Colonic mucosa (tissue), 4 donors: ENCODE measurements around the gene AIG1. TPM values are rescaled to one million over a fixed set of nuclear protein-coding genes. Genes with fewer than 3 reads are reported as not detected.

ENCODE experiments used
- DNase-seq: peaks from one replicate; pipeline ENCODE4 v3.0.0-alpha.2; 2020
- H3K27ac ChIP-seq: fragments of 200-600 bp; one replicate; pipeline ENCODE4 v1.8.0; 2021
- H3K27me3 ChIP-seq: fragments of 200-600 bp; one replicate; pipeline ENCODE4 v1.8.0; 2021
- H3K36me3 ChIP-seq: fragments of 200-600 bp; one replicate; pipeline ENCODE4 v1.8.0; 2021
- H3K4me1 ChIP-seq: fragments of 200-600 bp; one replicate; pipeline ENCODE4 v1.8.0; 2021; ENCODE audit warnings: mild to moderate bottlenecking
- H3K4me3 ChIP-seq: fragments of 200-600 bp; one replicate; pipeline ENCODE4 v1.8.0; 2021
- H3K9ac ChIP-seq, 2 donors: one replicate each; pipeline ENCODE4 v1.7.0; 2013; ENCODE audit warnings: control low read depth in 2 of 2, low read depth in 2 of 2, low read length in 2 of 2
- H3K9me3 ChIP-seq: fragments of 200-600 bp; one replicate; pipeline ENCODE4 v1.8.0; 2021
- intact Hi-C: fragments of 100-400 bp; cut with DNase I; formaldehyde crosslinking; loops from one replicate; pipeline ENCODE4 v1.14.1; 2022
- total RNA-seq, 2 donors: library from RNA; stranded (reverse); fragmentation: NEBNext Ultra II Directional in 1 of 2; extraction: Animal tissue kit (Norgen Biotek cat#: 25700) in 1 of 2; gene quantifications; one replicate each; pipeline ENCODE4 v1.2.1, GENCODE V29; 2021
- TF ChIP-seq, protein P1 (sequence below): fragments of 200-600 bp; IDR thresholded peaks from one replicate; pipeline ENCODE4 v1.8.0; 2022; ENCODE audit warnings: antibody characterized with exemption, mild to moderate bottlenecking
- donor health status: healthy.
- donor health status: DM: no; HTN: no; CAD: no.
- donor health status: DM: no; HTN: no; CAD: no.

The AIG1 gene
- total RNA-seq, 2 donors from 2014 or later = 24.2 to 28.8 TPM

DNA sequence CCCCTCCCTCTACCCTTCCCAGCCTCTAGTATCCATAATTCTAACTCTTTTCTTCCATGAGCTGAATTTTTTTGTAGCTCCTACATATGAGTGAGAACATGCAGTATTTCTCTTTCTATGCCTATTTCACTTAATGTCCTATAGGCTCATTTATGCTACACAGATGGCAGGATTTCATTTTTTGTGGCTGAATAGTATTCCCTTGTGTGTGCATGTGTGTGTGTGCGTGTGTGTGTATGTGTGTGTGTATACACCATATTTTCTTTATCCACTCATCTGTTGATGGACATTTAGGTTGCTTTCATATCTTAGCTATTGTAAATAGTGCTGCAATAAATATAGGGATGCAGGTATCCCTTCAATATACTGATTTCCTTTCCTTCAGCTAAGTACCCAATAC is 288.8 kb downstream of the AIG1 start:
- Histone ChIP-seq H3K9ac (no peak overlapping the region), H3K27me3 (no peaks in the 10 kb centered on the region), H3K4me3 (no peak overlapping the region), H3K4me1 (no peaks in the 10 kb centered on the region), H3K9me3 (no peaks in the 10 kb centered on the region), H3K27ac (no peak overlapping the region), H3K36me3 (no peaks in the 10 kb centered on the region)
- intact Hi-C loops = no loop called here
- no peak for DNase-seq
- TF ChIP-seq, protein P1, sequence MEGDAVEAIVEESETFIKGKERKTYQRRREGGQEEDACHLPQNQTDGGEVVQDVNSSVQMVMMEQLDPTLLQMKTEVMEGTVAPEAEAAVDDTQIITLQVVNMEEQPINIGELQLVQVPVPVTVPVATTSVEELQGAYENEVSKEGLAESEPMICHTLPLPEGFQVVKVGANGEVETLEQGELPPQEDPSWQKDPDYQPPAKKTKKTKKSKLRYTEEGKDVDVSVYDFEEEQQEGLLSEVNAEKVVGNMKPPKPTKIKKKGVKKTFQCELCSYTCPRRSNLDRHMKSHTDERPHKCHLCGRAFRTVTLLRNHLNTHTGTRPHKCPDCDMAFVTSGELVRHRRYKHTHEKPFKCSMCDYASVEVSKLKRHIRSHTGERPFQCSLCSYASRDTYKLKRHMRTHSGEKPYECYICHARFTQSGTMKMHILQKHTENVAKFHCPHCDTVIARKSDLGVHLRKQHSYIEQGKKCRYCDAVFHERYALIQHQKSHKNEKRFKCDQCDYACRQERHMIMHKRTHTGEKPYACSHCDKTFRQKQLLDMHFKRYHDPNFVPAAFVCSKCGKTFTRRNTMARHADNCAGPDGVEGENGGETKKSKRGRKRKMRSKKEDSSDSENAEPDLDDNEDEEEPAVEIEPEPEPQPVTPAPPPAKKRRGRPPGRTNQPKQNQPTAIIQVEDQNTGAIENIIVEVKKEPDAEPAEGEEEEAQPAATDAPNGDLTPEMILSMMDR = no peak

- H3K4me1 ChIP-seq = no peaks in the 10 kb centered on the region
- H3K9me3 ChIP-seq = no peaks in the 10 kb centered on the region
- no peak overlapping the region for H3K4me3 ChIP-seq
- TF ChIP-seq, protein P1 = no peak
- no peak overlapping the region for H3K9ac ChIP-seq
- no peaks in the 10 kb centered on the region for H3K27me3 ChIP-seq
- H3K27ac ChIP-seq = no peak overlapping the region
- DNase-seq = no peak
- no peaks in the 10 kb centered on the region for H3K36me3 ChIP-seq
- intact Hi-C loops = no loop called here
Observed at GRCh38 chr6:143356101-143356880, 295.6 kb downstream of the AIG1 start.

GRCh38 chr6:143357152-143357551 is 296.5 kb downstream of the AIG1 start:
- no peak overlapping the region for H3K4me3 ChIP-seq
- no peaks in the 10 kb centered on the region for H3K9me3 ChIP-seq
- TF ChIP-seq, protein P1 = no peak
- no peak overlapping the region for H3K27ac ChIP-seq
- H3K27me3 ChIP-seq = no peaks in the 10 kb centered on the region
- intact Hi-C loops = no loop called here
- DNase-seq = no peak
- no peaks in the 10 kb centered on the region for H3K4me1 ChIP-seq
- H3K36me3 ChIP-seq = no peaks in the 10 kb centered on the region
- no peak overlapping the region for H3K9ac ChIP-seq

GRCh38 chr6:143357561-143358255 is 297.0 kb downstream of the AIG1 start:
- no peak overlapping the region for H3K4me3 ChIP-seq
- intact Hi-C loops = no loop called here
- no peak for DNase-seq
- H3K36me3 ChIP-seq = no peaks in the 10 kb centered on the region
- no peak overlapping the region for H3K9ac ChIP-seq
- H3K27ac ChIP-seq = no peak overlapping the region
- no peaks in the 10 kb centered on the region for H3K9me3 ChIP-seq
- TF ChIP-seq, protein P1 = no peak
- H3K27me3 ChIP-seq = no peaks in the 10 kb centered on the region
- H3K4me1 ChIP-seq = no peaks in the 10 kb centered on the region

DNA sequence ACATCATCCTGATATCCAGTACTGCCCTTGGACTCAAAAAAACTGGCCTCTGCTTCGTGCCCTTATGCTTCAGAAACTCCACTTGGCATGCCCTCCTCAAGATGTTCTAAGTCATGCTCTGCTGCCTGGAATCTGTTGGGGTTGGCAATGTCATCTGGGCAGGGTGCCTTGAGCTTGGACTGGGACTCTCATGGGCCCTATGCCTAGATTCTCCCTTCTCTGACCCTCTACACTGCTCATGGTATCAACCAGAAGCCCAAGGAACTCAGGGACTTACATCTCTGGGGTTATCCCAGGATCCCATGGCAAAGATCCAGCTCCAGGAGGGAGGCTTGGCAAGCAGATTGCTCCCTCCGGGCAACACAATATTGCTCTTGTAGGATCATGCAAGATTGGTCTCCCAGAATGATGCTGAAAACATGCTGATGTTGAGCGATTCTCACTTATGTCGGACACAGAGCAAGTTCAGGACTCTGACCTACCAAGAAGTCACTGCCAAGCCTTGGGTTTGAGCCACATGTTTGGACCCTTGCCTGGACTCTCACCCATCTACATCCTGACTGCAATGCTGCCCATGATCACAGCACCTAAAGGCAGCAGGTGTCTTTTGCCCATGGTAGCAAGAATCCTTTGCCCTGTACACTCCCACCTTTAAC is 301.0 kb downstream of the AIG1 start:
- no peak overlapping the region for H3K4me3 ChIP-seq
- no peaks in the 10 kb centered on the region for H3K4me1 ChIP-seq
- no peak overlapping the region for H3K27ac ChIP-seq
- no peaks in the 10 kb centered on the region for H3K9me3 ChIP-seq
- intact Hi-C loops = no loop called here
- H3K9ac ChIP-seq = no peak overlapping the region
- no peaks in the 10 kb centered on the region for H3K36me3 ChIP-seq
- no peaks in the 10 kb centered on the region for H3K27me3 ChIP-seq
- DNase-seq = no peak
- TF ChIP-seq, protein P1 = no peak
